ENCODE measurements around the gene ARFGEF2.

The ARFGEF2 gene

GRCh38 chr20:48984575-48985219, 63.2 kb downstream of the ARFGEF2 start:
- Histone ChIP-seq H3K27ac (ENCODE audit: low read length) (no peak overlapping the region), H3K4me2 (ENCODE audit: insufficient read depth, low read length) (no peak overlapping the region), H4K20me1 (ENCODE audit: insufficient read depth, low read length) (no peaks in the 10 kb centered on the region), H3K9ac (ENCODE audit: low read depth, low read length) (no peak overlapping the region), H3K4me1 (ENCODE audit: insufficient read depth, low read length) (no peaks in the 10 kb centered on the region), H3K27me3 (ENCODE audit: insufficient read depth, low read length, poor library complexity) (no peaks in the 10 kb centered on the region), H3K36me3 (ENCODE audit: insufficient read depth, low read length) (peaks cover 76% of the 10 kb centered on the region), H3K79me2 (ENCODE audit: insufficient read depth, low read length) (no peaks in the 10 kb centered on the region; the same call in 1 of the 2 replicates), H3K9me3 (ENCODE audit: insufficient read depth, low read length, severe bottlenecking) (peaks cover 8% of the 10 kb centered on the region), H2AFZ (ENCODE audit: low read depth, low read length) (no peak overlapping the region), H3K4me3 (ENCODE audit: low read depth in 1 of 2, low read length in 2 of 2) (no peak overlapping the region)
- TF ChIP-seq EZH2 (IDR thresholded peaks at IDR 0.05; ENCODE audit: borderline replicate concordance, low read depth, low read length, severe bottlenecking) = no peak
- no peak for TF ChIP-seq CTCF (IDR thresholded peaks at IDR 0.05; ENCODE audit: borderline replicate concordance, extremely low read depth, low read length, poor library complexity, severe bottlenecking)
- ATAC-seq (ENCODE audit: insufficient read depth, low read depth) (no peak), DNase-seq (no peak)

DNA sequence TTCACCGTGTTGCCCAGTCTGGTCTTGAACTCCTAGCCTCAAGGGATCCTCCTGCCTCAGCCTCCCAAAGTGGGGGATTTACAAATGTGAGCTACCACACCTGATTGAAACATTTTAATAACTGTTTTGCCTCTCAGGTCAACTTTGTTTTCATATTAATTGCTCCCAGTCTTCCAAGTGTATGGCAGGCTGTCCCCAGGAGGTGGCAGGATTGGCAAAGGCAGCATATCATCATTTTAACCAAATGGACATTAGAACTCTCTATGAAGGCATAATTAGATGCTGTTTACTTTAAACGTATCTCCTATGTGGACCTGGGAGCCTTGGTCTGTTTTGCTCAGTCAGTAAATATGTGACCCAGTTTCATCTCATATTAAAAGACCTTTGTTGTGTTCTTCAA, 65.4 kb downstream of the ARFGEF2 start:
- Histone ChIP-seq H3K4me2 (ENCODE audit: insufficient read depth, low read length) (no peak overlapping the region), H3K9me3 (ENCODE audit: insufficient read depth, low read length, severe bottlenecking) (peaks cover 7% of the 10 kb centered on the region), H3K9ac (ENCODE audit: low read depth, low read length) (no peak overlapping the region), H4K20me1 (ENCODE audit: insufficient read depth, low read length) (no peaks in the 10 kb centered on the region), H3K36me3 (ENCODE audit: insufficient read depth, low read length) (peaks cover 95% of the 10 kb centered on the region), H3K27ac (ENCODE audit: low read length) (no peak overlapping the region), H2AFZ (ENCODE audit: low read depth, low read length) (no peak overlapping the region), H3K27me3 (ENCODE audit: insufficient read depth, low read length, poor library complexity) (no peaks in the 10 kb centered on the region), H3K79me2 (ENCODE audit: insufficient read depth, low read length) (no peaks in the 10 kb centered on the region; the same call in 1 of the 2 replicates), H3K4me3 (ENCODE audit: low read depth in 1 of 2, low read length in 2 of 2) (no peak overlapping the region), H3K4me1 (ENCODE audit: insufficient read depth, low read length) (no peaks in the 10 kb centered on the region)
- DNase-seq (no peak), ATAC-seq (ENCODE audit: insufficient read depth, low read depth) (no peak)
- TF ChIP-seq CTCF (IDR thresholded peaks at IDR 0.05; ENCODE audit: borderline replicate concordance, extremely low read depth, low read length, poor library complexity, severe bottlenecking) (peak; percentile 59), EZH2 (IDR thresholded peaks at IDR 0.05; ENCODE audit: borderline replicate concordance, low read depth, low read length, severe bottlenecking) (no peak)

- Histone ChIP-seq H4K20me1 (ENCODE audit: insufficient read depth, low read length) (no peaks in the 10 kb centered on the region), H3K27ac (ENCODE audit: low read length) (no peak overlapping the region), H3K9me3 (ENCODE audit: insufficient read depth, low read length, severe bottlenecking) (no peaks in the 10 kb centered on the region), H2AFZ (ENCODE audit: low read depth, low read length) (no peak overlapping the region), H3K36me3 (ENCODE audit: insufficient read depth, low read length) (peaks cover 95% of the 10 kb centered on the region), H3K4me3 (ENCODE audit: low read depth in 1 of 2, low read length in 2 of 2) (no peak overlapping the region), H3K27me3 (ENCODE audit: insufficient read depth, low read length, poor library complexity) (no peaks in the 10 kb centered on the region), H3K79me2 (ENCODE audit: insufficient read depth, low read length) (no peaks in the 10 kb centered on the region), H3K9ac (ENCODE audit: low read depth, low read length) (no peak overlapping the region), H3K4me2 (ENCODE audit: insufficient read depth, low read length) (no peak overlapping the region), H3K4me1 (ENCODE audit: insufficient read depth, low read length) (no peaks in the 10 kb centered on the region)
- DNase-seq (no peak), ATAC-seq (ENCODE audit: insufficient read depth, low read depth) (no peak)
- no peak for TF ChIP-seq CTCF (IDR thresholded peaks at IDR 0.05; ENCODE audit: borderline replicate concordance, extremely low read depth, low read length, poor library complexity, severe bottlenecking)
- TF ChIP-seq EZH2 (IDR thresholded peaks at IDR 0.05; ENCODE audit: borderline replicate concordance, low read depth, low read length, severe bottlenecking) = no peak
Measured at GRCh38 chr20:48990467-48990866, 69.0 kb downstream of the ARFGEF2 start.
